SK-N-SH (cell line): ENCODE results near the gene CIROP. TPM values are rescaled to one million over a fixed set of nuclear protein-coding genes. Genes with fewer than 3 reads are reported as not detected.
A peak's percentile ranks its signal among the peaks of the same experiment; 100 is the strongest.

ENCODE experiments used
- CTCF ChIA-PET: fragments of 300-600, 350-600 bp; formaldehyde crosslinking; extraction: SDS; loops from one replicate; lab custom pipeline; 2021; lab: Yijun Ruan, JAX
- POLR2A ChIA-PET: fragments of 350-600 bp; sonication (Branson Sonifier 250); formaldehyde crosslinking; extraction: SDS; loops from one replicate; lab custom pipeline; 2020; ENCODE audit warnings: antibody characterized with exemption, inconsistent platforms; lab: Yijun Ruan, JAX
- DNase-seq: peaks from one replicate; pipeline ENCODE4 v3.0.0; 2012
- H2AFZ ChIP-seq: fragments of 200-600 bp; sonication (generic); 2 replicates; pipeline ENCODE4 v1.8.1; 2016; ENCODE audit warnings: antibody characterized with exemption, mild to moderate bottlenecking, low read depth
- H3F3A ChIP-seq: fragments of 200-600 bp; sonication (generic); replicated peaks from 2 replicates; pipeline ENCODE3; 2016; ENCODE audit warnings: antibody characterized with exemption, mild to moderate bottlenecking; ENCODE audit not compliant: insufficient read depth
- H3K27ac ChIP-seq, 2 experiments: fragments of 200-500 bp in 1 of 2; fragments of 200-600 bp in 1 of 2; sonication (Bioruptor generic) in 1 of 2; sonication (generic), shearing (Covaris generic) in 1 of 2; 2 replicates each; pipeline versions ENCODE4 v1.5.1 to v1.6.1; 2014 to 2016; ENCODE audit warnings: low read depth in 2 of 2, inconsistent platforms in 1 of 2, low read length in 1 of 2, mild to moderate bottlenecking in 1 of 2, mixed read lengths in 1 of 2
- H3K27me3 ChIP-seq: fragments of 200-600 bp; sonication (generic), shearing (Covaris generic); 2 replicates; pipeline ENCODE4 v1.6.1; 2016; ENCODE audit warnings: mixed run types; ENCODE audit not compliant: insufficient read depth
- H3K36me3 ChIP-seq, 2 experiments: fragments of 200-500 bp in 1 of 2; fragments of 200-600 bp in 1 of 2; sonication (Bioruptor generic) in 1 of 2; sonication (generic) in 1 of 2; replicated peaks in 1 of 2; 2 replicates each; pipeline versions ENCODE3 to v1.5.1; 2014 to 2016; ENCODE audit warnings: low read length in 1 of 2, mild to moderate bottlenecking in 1 of 2; ENCODE audit not compliant: insufficient read depth in 2 of 2, control insufficient read depth in 1 of 2
- H3K4me1 ChIP-seq, 2 experiments: fragments of 200-500 bp in 1 of 2; fragments of 200-600 bp in 1 of 2; sonication (Bioruptor generic) in 1 of 2; sonication (generic), shearing (Covaris generic) in 1 of 2; 2 replicates each; pipeline versions ENCODE4 v1.5.1 to v1.6.1; 2014 to 2016; ENCODE audit warnings: low read depth in 1 of 2, low read length in 1 of 2, mixed run types in 1 of 2; ENCODE audit not compliant: insufficient read depth in 2 of 2, control insufficient read depth in 1 of 2
- H3K4me2 ChIP-seq: fragments of 200-600 bp; sonication (generic), shearing (Covaris generic); 2 replicates; pipeline ENCODE4 v1.6.1; 2017; ENCODE audit warnings: mixed run types
- H3K4me3 ChIP-seq, 2 experiments: fragments of 200-500 bp in 1 of 2; fragments of 200-600 bp in 1 of 2; sonication (Bioruptor generic) in 1 of 2; sonication (generic), shearing (Covaris generic) in 1 of 2; 2 replicates each; pipeline versions ENCODE4 v1.5.1 to v1.8.1; 2014 to 2016; ENCODE audit warnings: low read depth in 2 of 2, inconsistent platforms in 1 of 2, low read length in 1 of 2, mild to moderate bottlenecking in 1 of 2, mixed read lengths in 1 of 2, moderate library complexity in 1 of 2
- H3K79me2 ChIP-seq: fragments of 200-600 bp; sonication (generic); 2 replicates; pipeline ENCODE4 v1.8.1; 2017; ENCODE audit warnings: mild to moderate bottlenecking; ENCODE audit not compliant: insufficient read depth
- H3K9ac ChIP-seq: fragments of 200-600 bp; sonication (generic); 2 replicates; pipeline ENCODE4 v1.6.1; 2017; ENCODE audit warnings: mixed run types
- H3K9me2 ChIP-seq: fragments of 200-600 bp; sonication (generic); 2 replicates; pipeline ENCODE4 v1.6.1; 2017; ENCODE audit warnings: mixed run types
- H3K9me3 ChIP-seq: fragments of 200-600 bp; sonication (generic); 2 replicates; pipeline ENCODE4 v1.6.1; 2017; ENCODE audit warnings: mixed run types, mild to moderate bottlenecking, moderate library complexity
- H4K20me1 ChIP-seq: fragments of 200-600 bp; sonication (generic); 2 replicates; pipeline ENCODE4 v1.6.1; 2017; ENCODE audit warnings: mild to moderate bottlenecking, mixed run types; ENCODE audit not compliant: insufficient read depth
- CHD2 ChIP-seq: fragments of 150-350 bp; IDR thresholded peaks from 2 replicates; pipeline ENCODE4 v1.6.1; 2018; ENCODE audit warnings: low read length; ENCODE audit not compliant: partially characterized antibody
- CTCF ChIP-seq: fragments of 200-600 bp; sonication (generic); IDR thresholded peaks from 2 replicates; pipeline ENCODE4 v1.6.1; 2017; ENCODE audit warnings: antibody characterized with exemption, mild to moderate bottlenecking, moderate library complexity
- FOXM1 ChIP-seq: IDR thresholded peaks from 2 replicates; pipeline ENCODE4 v1.4.0; 2012; ENCODE audit warnings: low read depth, mild to moderate bottlenecking
- GABPA ChIP-seq: IDR thresholded peaks from 2 replicates; pipeline ENCODE4 v1.4.0; 2012; ENCODE audit warnings: low read depth, mild to moderate bottlenecking
- GATA2 ChIP-seq: sonication (generic); formaldehyde crosslinking; IDR thresholded peaks from 2 replicates; pipeline ENCODE4 v1.5.0; 2020; ENCODE audit warnings: mild to moderate bottlenecking, missing genetic modification reagents
- IRF3 ChIP-seq: fragments of 150-350 bp; IDR thresholded peaks from 2 replicates; pipeline ENCODE4 v1.6.1; 2016; ENCODE audit warnings: mild to moderate bottlenecking, low read depth, low read length
- MEF2A ChIP-seq: IDR thresholded peaks from 2 replicates; pipeline ENCODE4 v1.4.0; 2012; ENCODE audit warnings: low read depth, borderline replicate concordance
- MXI1 ChIP-seq: IDR thresholded peaks from 2 replicates; pipeline ENCODE4 v1.6.1; 2012; ENCODE audit warnings: mild to moderate bottlenecking, low read depth, low read length, improper control_type of control experiment
- RXRA ChIP-seq: IDR thresholded peaks from 2 replicates; pipeline ENCODE4 v1.4.0; 2012; ENCODE audit warnings: low read depth, mild to moderate bottlenecking, borderline replicate concordance
- TAF1 ChIP-seq: IDR thresholded peaks from 2 replicates; pipeline ENCODE4 v1.6.1; 2012; ENCODE audit warnings: low read depth, mild to moderate bottlenecking, low read length, moderate library complexity, borderline replicate concordance
- USF1 ChIP-seq: IDR thresholded peaks from 2 replicates; pipeline ENCODE4 v1.4.0; 2012; ENCODE audit warnings: low read depth, borderline replicate concordance
- YY1 ChIP-seq: IDR thresholded peaks from 2 replicates; pipeline ENCODE4 v1.4.0; 2012; ENCODE audit warnings: low read depth, mild to moderate bottlenecking
- WGBS: methylation state at CpG from one replicate; pipeline ENCODE4 v1.1.6; 2017; ENCODE audit warnings: low lambda C conversion rate; 5-methylcytosine and 5-hydroxymethylcytosine counted together
- polyA plus RNA-seq, 3 experiments: library from polyadenylated mRNA; depleted of rRNA; stranded (reverse); fragments of >200 nt; gene quantifications; 2 replicates each; pipeline ENCODE4 v1.2.3, GENCODE V29; 2012
- TF ChIP-seq, protein P1 (sequence below): IDR thresholded peaks from 2 replicates; pipeline ENCODE4; 2012
- TF ChIP-seq, protein P2 (sequence below): fragments of 150-350 bp; IDR thresholded peaks from 2 replicates; pipeline ENCODE4 v1.6.1; 2017; ENCODE audit warnings: antibody characterized with exemption, low read length, low read depth, borderline replicate concordance

CIROP gene
- polyA plus RNA-seq, 1 of the 3 experiments (the other 2 are of a cell fraction) = not detected

GRCh38 chr14:23093991-23094665 is 10.7 kb downstream of the CIROP start:
- H3K9me2 ChIP-seq = no peaks in the 10 kb centered on the region
- peak overlapping the region; percentile 90 to 96 for H3K27ac ChIP-seq
- CTCF ChIA-PET = interaction anchor here (0.7 to 3.4 kb wide), 14 partner anchors 9 to 222 kb away, joined by 3 to 21 read pairs (median 3); partner anchors contain the start of gene CIROP
- H3K9me3 ChIP-seq = no peaks in the 10 kb centered on the region
- peaks cover 52 to 58% of the 10 kb centered on the region in 2 experiments for H3K36me3 ChIP-seq
- no peaks in the 10 kb centered on the region for H3F3A ChIP-seq
- peaks cover 53% of the 10 kb centered on the region for H4K20me1 ChIP-seq
- WGBS = 2% methylated on average over 14 of the region's 14 CpGs
- peaks cover 89% of the 10 kb centered on the region for H3K79me2 ChIP-seq
- no peaks in the 10 kb centered on the region for H3K27me3 ChIP-seq
- H3K4me3 ChIP-seq = peak overlapping the region; percentile 77 to 94
- no peak for TF ChIP-seq USF1
- peak; percentile 38 for TF ChIP-seq CTCF
- TF ChIP-seq, all 33 proteins: peak for 1
- Histone ChIP-seq H3K4me1 (peaks cover 7 to 20% of the 10 kb centered on the region in 2 experiments; a peak in 3 of 4 replicates), H3K4me2 (peak overlapping the region; percentile 86), H2AFZ (no peak overlapping the region; the same call in 1 of the 2 replicates), H3K9ac (peak overlapping the region; percentile 95)
- DNase-seq = peak; percentile 83
- POLR2A ChIA-PET = interaction anchor here (1.0 to 2.1 kb wide), 7 partner anchors 19 to 228 kb away, joined by 4 to 11 read pairs (median 6); partner anchors contain the start of genes CDH24, HOMEZ, PABPN1 and PPP1R3E

GRCh38 chr14:23093526-23093925 is 11.3 kb downstream of the CIROP start:
- Histone ChIP-seq H3K27ac (no peak overlapping the region), H3K9ac (peak overlapping the region; percentile 95), H3K9me3 (no peaks in the 10 kb centered on the region)
- TF ChIP-seq, protein P1, sequence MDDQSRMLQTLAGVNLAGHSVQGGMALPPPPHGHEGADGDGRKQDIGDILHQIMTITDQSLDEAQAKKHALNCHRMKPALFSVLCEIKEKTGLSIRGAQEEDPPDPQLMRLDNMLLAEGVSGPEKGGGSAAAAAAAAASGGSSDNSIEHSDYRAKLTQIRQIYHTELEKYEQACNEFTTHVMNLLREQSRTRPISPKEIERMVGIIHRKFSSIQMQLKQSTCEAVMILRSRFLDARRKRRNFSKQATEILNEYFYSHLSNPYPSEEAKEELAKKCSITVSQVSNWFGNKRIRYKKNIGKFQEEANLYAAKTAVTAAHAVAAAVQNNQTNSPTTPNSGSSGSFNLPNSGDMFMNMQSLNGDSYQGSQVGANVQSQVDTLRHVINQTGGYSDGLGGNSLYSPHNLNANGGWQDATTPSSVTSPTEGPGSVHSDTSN = no peak
- TF ChIP-seq MXI1 (no peak), GABPA (no peak), MEF2A (no peak), RXRA (no peak), USF1 (no peak), TAF1 (no peak), GATA2 (CRISPR knock-in tag) (no peak), CHD2 (no peak), FOXM1 (no peak), IRF3 (no peak), YY1 (no peak)
- TF ChIP-seq, protein P2, sequence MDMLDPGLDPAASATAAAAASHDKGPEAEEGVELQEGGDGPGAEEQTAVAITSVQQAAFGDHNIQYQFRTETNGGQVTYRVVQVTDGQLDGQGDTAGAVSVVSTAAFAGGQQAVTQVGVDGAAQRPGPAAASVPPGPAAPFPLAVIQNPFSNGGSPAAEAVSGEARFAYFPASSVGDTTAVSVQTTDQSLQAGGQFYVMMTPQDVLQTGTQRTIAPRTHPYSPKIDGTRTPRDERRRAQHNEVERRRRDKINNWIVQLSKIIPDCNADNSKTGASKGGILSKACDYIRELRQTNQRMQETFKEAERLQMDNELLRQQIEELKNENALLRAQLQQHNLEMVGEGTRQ = no peak
- TF ChIP-seq, all 33 proteins: peak for 0
- 93% methylated on average over 2 of the region's 2 CpGs for WGBS
- H2AFZ ChIP-seq = no peak overlapping the region
- H4K20me1 ChIP-seq = peaks cover 47% of the 10 kb centered on the region
- H3K9me2 ChIP-seq = no peaks in the 10 kb centered on the region
- ChIA-PET POLR2A (no interaction called here), CTCF (interaction anchor here (1.0 to 3.4 kb wide), 7 partner anchors 8 to 36 kb away, joined by 3 to 21 read pairs (median 6); partner anchors contain the start of gene CIROP)
- H3K36me3 ChIP-seq = peaks cover 48 to 60% of the 10 kb centered on the region in 2 experiments
- peaks cover 3% of the 10 kb centered on the region for H3F3A ChIP-seq
- H3K4me1 ChIP-seq = peaks cover 7 to 20% of the 10 kb centered on the region in 2 experiments; a peak in 3 of 4 replicates
- H3K4me3 ChIP-seq = peak overlapping the region; percentile 77 to 94; a peak in 3 of 4 replicates
- H3K27me3 ChIP-seq = no peaks in the 10 kb centered on the region
- no peak for DNase-seq
- peak overlapping the region; percentile 86 for H3K4me2 ChIP-seq
- H3K79me2 ChIP-seq = peaks cover 89% of the 10 kb centered on the region
